Right atrium auricular region (tissue), 2 donors: ENCODE measurements around the gene TM2D3. TPM values are rescaled to one million over a fixed set of nuclear protein-coding genes. Genes with fewer than 3 reads are reported as not detected.

Experiments
- DNase-seq: peaks from one replicate; pipeline ENCODE4 v3.0.0-alpha.2; 2019; ENCODE audit warnings: low spot score
- H3K27ac ChIP-seq, 2 donors: fragments of 200-600 bp; sonication (generic); 1 replicate in 1 of 2; 2 replicates in 1 of 2; pipeline ENCODE4 v1.5.1; 2016 to 2019
- H3K27me3 ChIP-seq, 2 donors: fragments of 200-600 bp; sonication (generic); one replicate each; pipeline versions ENCODE4 v1.5.1 to v1.6.0; 2017 to 2019
- H3K36me3 ChIP-seq: fragments of 200-600 bp; sonication (generic); one replicate; pipeline ENCODE4 v1.5.1; 2016
- H3K4me1 ChIP-seq, 2 donors: fragments of 200-600 bp; sonication (generic); one replicate each; pipeline versions ENCODE4 v1.5.1 to v1.6.0; 2017 to 2019
- H3K4me3 ChIP-seq, 2 donors: fragments of 200-600 bp; sonication (generic); 1 replicate in 1 of 2; 2 replicates in 1 of 2; pipeline ENCODE4 v1.5.1; 2017 to 2019; ENCODE audit warnings: mild to moderate bottlenecking in 1 of 2, moderate library complexity in 1 of 2
- H3K9me3 ChIP-seq, 2 donors: fragments of 200-600 bp; sonication (generic); one replicate each; pipeline ENCODE4 v1.5.1; 2019
- total RNA-seq, 2 donors: library from RNA; depleted of rRNA; stranded (reverse); fragments of >200 nt; gene quantifications; one replicate each; pipeline ENCODE4 v1.1.0, GENCODE V29; 2016
- TF ChIP-seq, protein P1 (sequence below), 2 donors: fragments of 200-600 bp; sonication (generic); IDR thresholded peaks; one replicate each; pipeline ENCODE4 v1.5.1; 2019; ENCODE audit warnings: antibody characterized with exemption in 2 of 2

The TM2D3 gene
- total RNA-seq, 2 donors from 2014 or later: 36.0 to 53.4 TPM

DNA sequence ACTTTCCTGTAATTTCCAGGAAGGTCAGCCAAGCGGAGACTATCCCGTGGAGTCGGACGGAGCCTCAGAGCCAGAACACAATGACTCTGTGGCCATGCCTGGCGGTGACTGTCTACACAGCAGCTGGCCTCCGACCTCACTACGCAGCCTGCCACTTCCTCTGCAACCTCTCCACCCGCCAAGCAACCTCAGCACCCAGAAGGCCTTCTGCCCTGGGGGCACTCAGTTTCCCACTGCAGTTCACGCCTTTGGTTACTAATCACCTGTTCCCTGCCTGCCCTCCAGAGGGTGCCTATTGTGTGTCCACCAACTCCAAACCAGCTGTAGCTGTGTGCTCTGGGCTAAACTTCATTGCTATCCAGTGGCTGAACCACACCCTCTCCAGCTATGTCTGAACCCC, 44.0 kb downstream of the TM2D3 start:
- Histone ChIP-seq H3K27me3 (no peaks in the 10 kb centered on the region), H3K4me3 (no peak overlapping the region), H3K9me3 (peaks cover 0 to 4% of the 10 kb centered on the region in 2 donors), H3K4me1 (peaks cover 0 to 16% of the 10 kb centered on the region in 2 donors), H3K27ac (no peak overlapping the region), H3K36me3 (no peaks in the 10 kb centered on the region)
- no peak for DNase-seq
- TF ChIP-seq, protein P1, sequence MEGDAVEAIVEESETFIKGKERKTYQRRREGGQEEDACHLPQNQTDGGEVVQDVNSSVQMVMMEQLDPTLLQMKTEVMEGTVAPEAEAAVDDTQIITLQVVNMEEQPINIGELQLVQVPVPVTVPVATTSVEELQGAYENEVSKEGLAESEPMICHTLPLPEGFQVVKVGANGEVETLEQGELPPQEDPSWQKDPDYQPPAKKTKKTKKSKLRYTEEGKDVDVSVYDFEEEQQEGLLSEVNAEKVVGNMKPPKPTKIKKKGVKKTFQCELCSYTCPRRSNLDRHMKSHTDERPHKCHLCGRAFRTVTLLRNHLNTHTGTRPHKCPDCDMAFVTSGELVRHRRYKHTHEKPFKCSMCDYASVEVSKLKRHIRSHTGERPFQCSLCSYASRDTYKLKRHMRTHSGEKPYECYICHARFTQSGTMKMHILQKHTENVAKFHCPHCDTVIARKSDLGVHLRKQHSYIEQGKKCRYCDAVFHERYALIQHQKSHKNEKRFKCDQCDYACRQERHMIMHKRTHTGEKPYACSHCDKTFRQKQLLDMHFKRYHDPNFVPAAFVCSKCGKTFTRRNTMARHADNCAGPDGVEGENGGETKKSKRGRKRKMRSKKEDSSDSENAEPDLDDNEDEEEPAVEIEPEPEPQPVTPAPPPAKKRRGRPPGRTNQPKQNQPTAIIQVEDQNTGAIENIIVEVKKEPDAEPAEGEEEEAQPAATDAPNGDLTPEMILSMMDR (IDR thresholded peaks at IDR 0.05): no peak

DNA sequence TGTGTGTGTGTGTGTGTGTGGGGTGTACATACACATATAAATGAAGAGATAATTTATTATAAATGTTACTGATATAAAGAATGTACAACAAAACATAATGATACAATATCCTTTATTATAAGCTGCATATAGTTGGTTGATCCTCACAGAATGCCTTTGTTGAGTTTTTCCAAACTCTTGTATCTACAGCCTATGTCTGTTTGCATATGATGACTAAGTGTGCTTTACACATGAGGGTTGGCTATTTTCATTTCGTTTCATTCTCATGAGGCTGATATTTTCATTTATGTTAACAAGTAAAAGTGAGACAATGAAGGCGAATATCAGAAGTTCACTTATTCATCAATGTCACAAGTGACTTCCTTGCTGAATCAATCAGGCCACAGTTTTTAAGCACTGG, 45.1 kb downstream of the TM2D3 start:
- Histone ChIP-seq H3K36me3 (no peaks in the 10 kb centered on the region), H3K4me1 (peaks cover 0 to 6% of the 10 kb centered on the region in 2 donors), H3K27me3 (no peaks in the 10 kb centered on the region), H3K9me3 (peaks cover 0 to 4% of the 10 kb centered on the region in 2 donors), H3K27ac (no peak overlapping the region), H3K4me3 (no peak overlapping the region)
- no peak for DNase-seq
- TF ChIP-seq, protein P1 (IDR thresholded peaks at IDR 0.05): no peak

DNA sequence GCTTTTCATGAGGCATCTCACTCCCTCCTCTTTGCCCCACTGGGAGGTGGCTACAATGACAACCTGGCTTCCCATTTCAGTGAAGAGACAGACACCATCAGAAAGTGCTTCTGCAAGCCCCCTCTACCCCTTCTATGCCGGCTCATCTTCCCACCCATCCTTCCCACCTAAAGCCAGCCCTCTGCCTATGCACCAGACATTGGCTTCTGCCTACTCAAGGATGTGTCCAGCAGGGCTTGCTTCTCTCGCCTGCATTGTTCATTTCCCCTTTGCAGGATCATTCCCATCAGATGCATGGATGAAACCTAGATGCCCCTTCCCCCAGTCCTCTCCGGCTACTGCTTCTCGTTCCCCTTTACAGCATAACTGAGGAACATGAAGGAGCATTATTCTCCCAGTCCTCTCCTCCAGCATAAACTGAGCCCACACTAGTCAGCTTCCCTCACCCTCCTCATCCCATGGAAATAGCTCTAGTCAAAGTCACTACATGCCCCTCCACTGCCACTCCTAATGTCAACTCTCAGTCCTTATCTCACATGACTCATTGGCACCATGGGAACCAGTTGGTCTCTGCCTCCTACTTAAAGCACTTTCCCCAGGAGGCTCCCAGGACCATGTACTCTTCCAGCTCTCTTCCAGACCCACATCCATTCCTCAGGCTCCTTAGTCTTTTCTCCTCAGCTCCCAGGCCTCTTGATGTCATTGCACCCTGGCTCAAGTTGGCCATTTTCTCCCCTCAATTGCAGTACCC, 47.9 kb downstream of the TM2D3 start:
- Histone ChIP-seq H3K36me3 (no peaks in the 10 kb centered on the region), H3K9me3 (peaks cover 0 to 4% of the 10 kb centered on the region in 2 donors), H3K4me1 (no peaks in the 10 kb centered on the region), H3K4me3 (no peak overlapping the region), H3K27ac (no peak overlapping the region), H3K27me3 (no peaks in the 10 kb centered on the region)
- DNase-seq: no peak
- TF ChIP-seq, protein P1 (IDR thresholded peaks at IDR 0.05): no peak

DNA sequence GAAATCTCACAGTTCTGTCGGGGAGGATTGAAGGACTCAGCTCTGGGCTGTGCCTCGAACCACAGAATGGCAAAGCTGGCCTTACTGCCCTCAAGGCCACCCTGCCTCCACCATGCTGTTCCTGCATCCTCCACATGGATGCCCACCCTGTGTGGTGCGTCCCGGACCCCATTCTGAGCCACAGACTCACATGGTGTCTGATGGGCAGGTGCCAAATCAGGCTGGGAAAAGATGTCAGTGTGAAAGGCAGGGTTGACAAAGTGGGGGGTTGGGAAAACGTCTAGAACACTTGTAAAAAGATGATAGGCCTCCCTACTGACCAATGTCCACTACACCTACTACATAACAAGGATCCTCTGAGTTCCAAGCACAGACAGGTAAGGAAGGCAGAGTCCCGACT, 49.4 kb downstream of the TM2D3 start:
- no peaks in the 10 kb centered on the region for H3K4me1 ChIP-seq
- no peak overlapping the region for H3K4me3 ChIP-seq
- no peaks in the 10 kb centered on the region for H3K27me3 ChIP-seq
- TF ChIP-seq, protein P1 (IDR thresholded peaks at IDR 0.05): no peak
- H3K27ac ChIP-seq: no peak overlapping the region
- DNase-seq: no peak
- peaks cover 0 to 4% of the 10 kb centered on the region in 2 donors for H3K9me3 ChIP-seq
- no peaks in the 10 kb centered on the region for H3K36me3 ChIP-seq

DNA sequence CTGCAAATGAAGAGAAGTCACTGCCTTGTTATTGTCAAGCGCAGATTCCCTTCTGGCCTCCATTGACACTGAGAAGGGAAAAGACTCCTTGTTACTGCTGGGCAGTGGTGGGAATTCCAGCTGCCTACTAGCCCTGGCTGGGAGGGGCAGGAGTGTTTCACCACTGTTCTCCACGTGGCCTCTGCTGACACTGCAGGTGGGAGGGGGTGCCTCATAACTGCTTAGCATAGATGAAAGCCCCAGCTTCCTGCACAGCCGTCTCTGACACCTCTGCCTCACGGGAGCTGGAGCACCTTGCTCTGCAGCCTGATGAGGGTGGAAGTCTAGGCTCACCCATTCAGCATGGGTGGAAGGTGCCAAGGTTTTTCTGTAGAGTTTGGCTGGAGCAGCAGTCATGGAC, 52.1 kb downstream of the TM2D3 start:
- no peaks in the 10 kb centered on the region for H3K4me1 ChIP-seq
- no peaks in the 10 kb centered on the region for H3K27me3 ChIP-seq
- no peak for DNase-seq
- H3K27ac ChIP-seq: no peak overlapping the region
- TF ChIP-seq, protein P1 (IDR thresholded peaks at IDR 0.05): no peak
- H3K36me3 ChIP-seq: no peaks in the 10 kb centered on the region
- no peak overlapping the region for H3K4me3 ChIP-seq
- peaks cover 0 to 14% of the 10 kb centered on the region in 2 donors for H3K9me3 ChIP-seq

DNA sequence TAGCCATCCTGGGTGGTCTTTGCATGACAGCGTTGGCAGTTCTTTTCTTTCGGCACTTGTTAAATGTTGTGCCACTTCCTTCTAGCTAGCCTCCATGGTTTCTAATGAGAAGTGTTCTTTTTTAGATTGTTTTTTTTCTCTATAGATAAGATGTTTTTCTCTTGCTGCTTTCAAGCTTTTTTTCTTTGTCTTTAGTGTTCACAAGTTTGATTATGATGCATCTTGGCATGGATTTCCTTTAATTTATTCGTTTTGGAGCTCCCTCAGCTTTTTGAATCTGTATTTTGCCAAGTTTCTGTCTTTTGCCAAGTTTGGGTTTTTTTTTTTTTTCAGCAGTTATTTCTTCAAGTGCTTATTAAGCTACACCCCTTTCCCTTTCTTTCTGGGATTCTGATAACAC, 53.1 kb downstream of the TM2D3 start:
- no peak overlapping the region for H3K4me3 ChIP-seq
- H3K27ac ChIP-seq: no peak overlapping the region
- no peaks in the 10 kb centered on the region for H3K4me1 ChIP-seq
- TF ChIP-seq, protein P1 (IDR thresholded peaks at IDR 0.05): no peak
- peaks cover 0 to 11% of the 10 kb centered on the region in 2 donors for H3K9me3 ChIP-seq
- H3K36me3 ChIP-seq: no peaks in the 10 kb centered on the region
- no peaks in the 10 kb centered on the region for H3K27me3 ChIP-seq
- DNase-seq: no peak
